AG04450 (cell line): Measurements from ENCODE around the gene CRHR2. TPM values are rescaled to one million over a fixed set of nuclear protein-coding genes. Genes with fewer than 3 reads are reported as not detected.
A peak's percentile ranks its signal among the peaks of the same experiment; 100 is the strongest.

Experiments
- CTCF ChIA-PET: fragments of 300-600, 350-600 bp; formaldehyde crosslinking; extraction: SDS; loops from one replicate; lab custom pipeline; 2022; ENCODE audit warnings: antibody characterized with exemption, inconsistent platforms; lab: Charles Lee
- POLR2A ChIA-PET: fragments of 350-600 bp; formaldehyde crosslinking; extraction: SDS; loops from one replicate; lab custom pipeline; 2021; ENCODE audit warnings: antibody characterized with exemption, inconsistent platforms; lab: Yijun Ruan, JAX
- DNase-seq: peaks from one replicate; pipeline ENCODE4 v3.0.0-alpha.2; 2011; ENCODE audit warnings: low read depth, low spot score
- H3K27ac ChIP-seq: one replicate; pipeline ENCODE4 v1.5.1; 2012; ENCODE audit warnings: low read depth, low read length, control low read depth
- H3K27me3 ChIP-seq: one replicate; pipeline ENCODE4 v1.6.0; 2012; ENCODE audit warnings: low read length; ENCODE audit not compliant: control insufficient read depth, insufficient read depth
- H3K4me3 ChIP-seq: 2 replicates; pipeline ENCODE4 v1.5.1; 2011; ENCODE audit warnings: mild to moderate bottlenecking, low read depth, low read length, control low read depth
- H3K9me3 ChIP-seq: 2 replicates; pipeline ENCODE4 v1.5.1; 2012; ENCODE audit warnings: low read length; ENCODE audit not compliant: control insufficient read depth, insufficient read depth
- polyA plus RNA-seq: library from polyadenylated mRNA; depleted of rRNA; stranded (reverse); fragments of >200 nt; gene quantifications from 2 replicates; pipeline ENCODE4 v1.2.3, GENCODE V29; 2011
- TF ChIP-seq, protein P1 (sequence below): IDR thresholded peaks from 2 replicates; pipeline ENCODE4 v1.5.1; 2011; ENCODE audit warnings: low read depth, low read length, control low read depth, inconsistent platforms

CRHR2 gene
- polyA plus RNA-seq, 1 experiment = not detected

DNA sequence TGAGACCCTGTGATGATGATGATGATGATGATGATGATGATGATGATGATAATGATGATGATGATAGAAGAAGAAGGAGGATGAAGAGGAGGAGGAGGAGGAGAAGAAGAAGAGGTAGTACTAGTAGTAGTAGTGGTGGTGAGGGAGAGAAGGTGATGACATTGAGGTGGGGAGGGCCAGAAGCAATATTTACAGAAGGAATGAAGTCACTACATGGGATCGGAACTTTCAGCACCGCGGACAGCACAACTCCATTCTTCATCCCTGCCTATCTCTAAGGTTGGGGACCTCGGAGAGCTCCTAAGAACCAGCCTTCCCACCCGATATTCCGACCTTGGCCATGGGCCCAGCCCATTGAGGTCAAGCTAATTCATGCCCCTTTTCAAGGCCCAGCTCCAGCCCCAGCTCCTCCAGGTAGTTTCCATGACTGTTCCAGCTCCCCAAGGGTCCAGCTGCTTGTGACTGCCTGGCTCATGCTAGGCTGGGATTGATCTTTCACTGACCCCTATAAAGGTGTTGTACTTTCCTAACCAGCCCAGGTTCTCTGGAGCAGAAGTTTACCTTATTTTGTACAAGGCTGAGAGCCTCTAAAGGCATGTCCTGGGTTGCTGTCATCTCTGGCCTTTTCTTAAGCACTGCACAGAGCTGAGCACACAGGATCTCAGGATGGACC is 10.3 kb downstream of the CRHR2 start:
- no peak overlapping the region for H3K27ac ChIP-seq
- TF ChIP-seq, protein P1, sequence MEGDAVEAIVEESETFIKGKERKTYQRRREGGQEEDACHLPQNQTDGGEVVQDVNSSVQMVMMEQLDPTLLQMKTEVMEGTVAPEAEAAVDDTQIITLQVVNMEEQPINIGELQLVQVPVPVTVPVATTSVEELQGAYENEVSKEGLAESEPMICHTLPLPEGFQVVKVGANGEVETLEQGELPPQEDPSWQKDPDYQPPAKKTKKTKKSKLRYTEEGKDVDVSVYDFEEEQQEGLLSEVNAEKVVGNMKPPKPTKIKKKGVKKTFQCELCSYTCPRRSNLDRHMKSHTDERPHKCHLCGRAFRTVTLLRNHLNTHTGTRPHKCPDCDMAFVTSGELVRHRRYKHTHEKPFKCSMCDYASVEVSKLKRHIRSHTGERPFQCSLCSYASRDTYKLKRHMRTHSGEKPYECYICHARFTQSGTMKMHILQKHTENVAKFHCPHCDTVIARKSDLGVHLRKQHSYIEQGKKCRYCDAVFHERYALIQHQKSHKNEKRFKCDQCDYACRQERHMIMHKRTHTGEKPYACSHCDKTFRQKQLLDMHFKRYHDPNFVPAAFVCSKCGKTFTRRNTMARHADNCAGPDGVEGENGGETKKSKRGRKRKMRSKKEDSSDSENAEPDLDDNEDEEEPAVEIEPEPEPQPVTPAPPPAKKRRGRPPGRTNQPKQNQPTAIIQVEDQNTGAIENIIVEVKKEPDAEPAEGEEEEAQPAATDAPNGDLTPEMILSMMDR = no peak
- POLR2A ChIA-PET = no interaction called here
- CTCF ChIA-PET = interaction anchor here (0.8 to 0.9 kb wide), 2 partner anchors 13 to 68 kb away, joined by 3 to 4 read pairs; no protein-coding TSS in a partner anchor
- H3K9me3 ChIP-seq = no peaks in the 10 kb centered on the region
- H3K27me3 ChIP-seq = peaks cover 9% of the 10 kb centered on the region
- H3K4me3 ChIP-seq = no peak overlapping the region
- peak; percentile 23 for DNase-seq

DNA sequence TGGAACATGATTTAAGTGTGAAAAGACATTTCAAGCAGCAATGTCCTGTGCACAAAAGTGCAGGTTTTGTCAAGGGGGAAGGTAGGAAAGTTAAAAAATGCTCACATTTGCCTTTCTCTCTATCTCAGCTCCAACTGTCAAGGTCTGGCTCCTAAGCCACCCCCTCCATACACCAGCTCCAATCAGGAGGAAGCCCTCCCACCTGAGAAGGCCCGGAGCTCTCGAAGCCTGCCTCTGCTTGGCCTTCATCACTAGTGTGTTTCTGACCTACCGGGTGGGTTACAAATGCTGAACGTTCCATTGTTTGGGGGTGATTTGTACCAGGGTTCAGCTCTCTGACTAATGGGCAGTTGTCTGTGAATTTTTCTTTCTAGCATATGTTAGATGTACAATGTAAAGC is 14.2 kb downstream of the CRHR2 start:
- H3K4me3 ChIP-seq = no peak overlapping the region
- H3K27ac ChIP-seq = no peak overlapping the region
- peaks cover 10% of the 10 kb centered on the region for H3K27me3 ChIP-seq
- no peak for DNase-seq
- ChIA-PET POLR2A (no interaction called here), CTCF (no interaction called here)
- TF ChIP-seq, protein P1 = no peak
- H3K9me3 ChIP-seq = no peaks in the 10 kb centered on the region

DNA sequence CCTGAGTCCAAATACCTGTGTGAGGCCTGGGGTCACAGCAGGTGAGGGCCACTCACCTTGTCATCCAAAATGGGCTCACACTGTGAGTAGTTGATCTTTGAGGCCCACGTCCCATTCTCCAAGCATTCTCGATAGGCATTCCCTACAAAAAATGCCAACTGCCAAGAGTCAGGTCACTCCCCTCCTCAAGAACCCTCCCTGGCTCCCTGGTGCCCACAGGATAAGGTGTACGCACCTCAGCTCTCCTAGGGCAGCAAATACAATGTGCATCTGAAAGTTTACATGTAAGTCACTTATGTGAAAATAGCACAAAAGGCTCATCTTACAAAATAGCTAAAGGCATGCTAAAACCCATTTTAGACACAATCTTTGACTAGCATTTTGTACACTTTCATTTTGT is 15.1 kb downstream of the CRHR2 start:
- no peaks in the 10 kb centered on the region for H3K9me3 ChIP-seq
- no peak overlapping the region for H3K27ac ChIP-seq
- TF ChIP-seq, protein P1 = no peak
- peaks cover 13% of the 10 kb centered on the region for H3K27me3 ChIP-seq
- ChIA-PET POLR2A (no interaction called here), CTCF (no interaction called here)
- no peak for DNase-seq
- no peak overlapping the region for H3K4me3 ChIP-seq

DNA sequence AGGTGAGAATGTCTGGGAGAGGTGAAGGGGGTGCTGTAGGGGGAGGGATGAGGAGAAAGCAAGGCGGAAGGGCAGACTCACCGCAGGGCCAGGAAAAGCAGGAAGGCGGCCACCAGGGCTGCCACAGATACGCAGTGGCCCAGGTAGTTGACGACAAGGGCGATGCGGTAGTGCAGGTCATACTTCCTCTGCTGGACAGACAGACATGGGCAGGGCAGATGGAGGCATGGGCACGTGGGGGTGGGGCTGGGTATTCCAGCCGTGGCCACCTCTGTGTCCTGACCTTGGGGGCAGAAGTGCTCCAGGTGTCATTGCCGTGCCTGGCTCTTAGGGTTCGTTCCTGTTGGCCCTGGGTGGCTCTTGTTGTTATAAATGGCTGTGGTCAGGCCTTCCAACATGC is 16.8 kb downstream of the CRHR2 start:
- TF ChIP-seq, protein P1 = no peak
- POLR2A ChIA-PET = no interaction called here
- no peak overlapping the region for H3K27ac ChIP-seq
- H3K4me3 ChIP-seq = no peak overlapping the region
- no peaks in the 10 kb centered on the region for H3K9me3 ChIP-seq
- no peak for DNase-seq
- CTCF ChIA-PET = no interaction called here
- H3K27me3 ChIP-seq = peaks cover 16% of the 10 kb centered on the region

DNA sequence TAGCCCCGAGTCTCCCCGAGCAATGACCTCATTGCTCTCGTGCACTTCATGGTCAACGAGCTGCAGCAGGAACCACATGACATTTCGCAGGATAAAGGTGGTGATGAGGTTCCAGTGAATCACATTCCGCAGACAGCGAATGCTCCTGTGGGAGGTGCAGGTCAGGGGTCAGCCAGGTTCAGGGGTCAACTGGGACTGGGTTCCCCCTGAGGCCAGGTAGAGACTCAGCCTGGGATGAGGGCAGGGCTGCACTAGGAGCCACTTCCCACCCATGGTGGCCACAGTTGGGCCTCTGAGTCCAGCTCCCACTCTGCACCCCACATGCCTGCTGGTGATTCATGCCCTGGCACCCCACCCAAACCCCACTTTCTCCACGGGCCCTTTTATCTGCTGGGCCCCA is 17.2 kb downstream of the CRHR2 start:
- Histone ChIP-seq H3K27ac (no peak overlapping the region), H3K9me3 (no peaks in the 10 kb centered on the region), H3K4me3 (no peak overlapping the region), H3K27me3 (peaks cover 16% of the 10 kb centered on the region)
- no peak for DNase-seq
- POLR2A ChIA-PET = no interaction called here
- TF ChIP-seq, protein P1 = no peak
- CTCF ChIA-PET = no interaction called here
